Gastroesophageal sphincter (tissue), 4 donors: ENCODE data around the gene KIF13A. TPM values are rescaled to one million over a fixed set of nuclear protein-coding genes. Genes with fewer than 3 reads are reported as not detected.
"Not testable (repeated sequence)": the region's sequence is repeated elsewhere in the genome, so short reads cannot be mapped to it uniquely, and the experiment has no call there.

ENCODE experiments used
- ATAC-seq: fragments of 150-250 bp; one replicate; pipeline ENCODE4 v1.9.1; 2016; ENCODE audit warnings: mild to moderate bottlenecking, moderate library complexity
- H3K27ac ChIP-seq, 4 donors: fragments of 200-600 bp; sonication (generic) in 3 of 4; 1 replicate in 3 of 4; 2 replicates in 1 of 4; pipeline ENCODE4 v1.5.1; 2016 to 2019
- H3K27me3 ChIP-seq: fragments of 200-600 bp; sonication (generic); one replicate; pipeline ENCODE4 v1.5.1; 2019
- H3K36me3 ChIP-seq, 2 donors: fragments of 200-600 bp; sonication (generic); one replicate each; pipeline ENCODE4 v1.5.1; 2019; ENCODE audit warnings: control low read depth in 1 of 2
- H3K4me1 ChIP-seq, 3 donors: fragments of 200-600 bp; sonication (generic); 1 replicate in 2 of 3; 2 replicates in 1 of 3; pipeline ENCODE4 v1.5.1; 2016 to 2019; ENCODE audit warnings: control low read depth in 2 of 3
- H3K4me3 ChIP-seq, 2 donors: fragments of 200-600 bp; sonication (generic); one replicate each; pipeline ENCODE4 v1.5.1; 2019; ENCODE audit warnings: mild to moderate bottlenecking in 1 of 2, moderate library complexity in 1 of 2
- H3K9me3 ChIP-seq, 3 donors: fragments of 200-600 bp; sonication (generic); one replicate each; pipeline ENCODE4 v1.5.1; 2017 to 2019; ENCODE audit warnings: control low read depth in 2 of 3
- CTCF ChIP-seq, 4 experiments: fragments of 200-600 bp in 2 of 4; fragments of 450-650 bp in 2 of 4; sonication (generic) in 1 of 4; IDR thresholded peaks; one replicate each; pipeline ENCODE4 v1.5.1; 2017 to 2019; ENCODE audit warnings: antibody characterized with exemption in 4 of 4, mild to moderate bottlenecking in 2 of 4, moderate library complexity in 2 of 4
- EP300 ChIP-seq: sonication (generic); formaldehyde crosslinking; IDR thresholded peaks from one replicate; pipeline ENCODE4 v1.6.1; 2017; ENCODE audit warnings: antibody characterized with exemption, mild to moderate bottlenecking
- POLR2A ChIP-seq, 2 donors: fragments of 450-650 bp; IDR thresholded peaks; one replicate each; pipeline ENCODE4 v1.6.1; 2017; ENCODE audit warnings: antibody characterized with exemption in 2 of 2, mild to moderate bottlenecking in 2 of 2, moderate library complexity in 1 of 2
- POLR2AphosphoS5 ChIP-seq: sonication (generic); formaldehyde crosslinking; IDR thresholded peaks from one replicate; pipeline ENCODE4 v1.6.1; 2017; ENCODE audit warnings: antibody characterized with exemption
- WGBS, 2 donors: methylation state at CpG; one replicate each; pipeline ENCODE4 v1.1.5; 2018; ENCODE audit warnings: low coverage in 1 of 2; 5-methylcytosine and 5-hydroxymethylcytosine counted together
- total RNA-seq, 4 donors: library from RNA; depleted of rRNA; stranded (reverse); fragments of >200 nt; gene quantifications; one replicate each; pipeline ENCODE4 v1.1.0, GENCODE V29; 2016

The KIF13A gene
- total RNA-seq, 4 donors from 2014 or later: 67.7 to 98.9 (median 84.1) TPM

DNA sequence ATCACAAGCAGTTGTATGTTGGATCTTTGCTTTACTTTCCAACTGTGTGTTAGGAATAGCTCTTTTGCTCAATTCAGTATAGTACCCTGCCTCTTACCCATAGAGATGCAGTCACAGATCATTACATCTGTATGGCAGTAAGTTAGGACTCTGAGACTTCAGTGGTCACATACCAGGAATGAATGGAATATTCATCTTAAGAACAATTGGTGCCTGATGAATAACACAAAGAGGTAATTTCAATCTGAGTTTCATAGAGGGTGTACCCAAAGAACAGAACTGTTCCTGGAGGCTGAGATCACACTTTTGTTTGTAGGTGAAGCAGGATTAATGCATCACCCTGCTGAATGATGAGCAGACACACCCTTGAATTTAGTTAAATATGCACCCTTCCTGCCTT is 28.7 kb upstream of the KIF13A start:
- Histone ChIP-seq H3K4me3 (no peak overlapping the region), H3K9me3 (no peaks in the 10 kb centered on the region), H3K27me3 (no peaks in the 10 kb centered on the region), H3K36me3 (no peaks in the 10 kb centered on the region), H3K4me1 (no peaks in the 10 kb centered on the region), H3K27ac (no peak overlapping the region)
- TF ChIP-seq EP300 (no peak), POLR2AphosphoS5 (no peak), CTCF (IDR thresholded peaks at IDR 0.05) (no peak), POLR2A (IDR thresholded peaks at IDR 0.05) (no peak)
- ATAC-seq: no peak

GRCh38 chr6:18011287-18011686 is 23.9 kb upstream of the KIF13A start:
- no peaks in the 10 kb centered on the region for H3K27me3 ChIP-seq
- no peak overlapping the region for H3K27ac ChIP-seq
- ATAC-seq: no peak
- no peaks in the 10 kb centered on the region for H3K36me3 ChIP-seq
- no peaks in the 10 kb centered on the region for H3K4me1 ChIP-seq
- no peaks in the 10 kb centered on the region for H3K9me3 ChIP-seq
- 100% methylated on average over 2 of the region's 30 CpGs; no CpG with 5 or more reads in 1 of the 2 donors for WGBS, 2 donors
- no peak overlapping the region for H3K4me3 ChIP-seq
- no peak for TF ChIP-seq POLR2A (IDR thresholded peaks at IDR 0.05)
- TF ChIP-seq CTCF (IDR thresholded peaks at IDR 0.05): no peak
- TF ChIP-seq POLR2AphosphoS5: no peak
- no peak for TF ChIP-seq EP300

- not testable (repeated sequence) for ATAC-seq, H3K4me3 ChIP-seq, H3K4me1 ChIP-seq, H3K27me3 ChIP-seq, H3K36me3 ChIP-seq, H3K9me3 ChIP-seq, H3K27ac ChIP-seq
- 100% methylated on average over 3 of the region's 4 CpGs for WGBS, 2 donors
These were observed 23.1 kb upstream of the KIF13A start for GRCh38 chr6:18010540-18010939.

GRCh38 chr6:18004256-18004985 is 17.0 kb upstream of the KIF13A start:
- no peak for ATAC-seq
- WGBS, 2 donors: 86 to 95% methylated on average over 8 to 9 of the region's 10 CpGs
- no peak overlapping the region for H3K27ac ChIP-seq

GRCh38 chr6:17999425-17999824 is 12.0 kb upstream of the KIF13A start:
- no peak overlapping the region for H3K27ac ChIP-seq
- H3K4me1 ChIP-seq: no peaks in the 10 kb centered on the region
- no peaks in the 10 kb centered on the region for H3K36me3 ChIP-seq
- no peaks in the 10 kb centered on the region for H3K27me3 ChIP-seq
- no peak overlapping the region for H3K4me3 ChIP-seq
- H3K9me3 ChIP-seq: no peaks in the 10 kb centered on the region
- 85 to 86% methylated on average over 6 to 7 of the region's 7 CpGs for WGBS, 2 donors
- ATAC-seq: no peak
- TF ChIP-seq POLR2A (IDR thresholded peaks at IDR 0.05) (no peak), CTCF (IDR thresholded peaks at IDR 0.05) (no peak), EP300 (no peak), POLR2AphosphoS5 (no peak)

More at GRCh38 chr6:18004256-18004985, 17.0 kb upstream of the KIF13A start:
- Histone ChIP-seq H3K4me1 (peaks cover 0 to 9% (median 0%) of the 10 kb centered on the region in 3 donors), H3K27me3 (no peaks in the 10 kb centered on the region), H3K9me3 (no peaks in the 10 kb centered on the region), H3K4me3 (no peak overlapping the region), H3K36me3 (no peaks in the 10 kb centered on the region)
- TF ChIP-seq CTCF (IDR thresholded peaks at IDR 0.05) (no peak), POLR2A (IDR thresholded peaks at IDR 0.05) (no peak), POLR2AphosphoS5 (no peak), EP300 (no peak)
